Smooth muscle cell (in vitro differentiated cells): ENCODE measurements around the gene LRMDA. TPM values are rescaled to one million over a fixed set of nuclear protein-coding genes. Genes with fewer than 3 reads are reported as not detected.

Experiments
- DNase-seq: peaks from one replicate; lab custom pipeline; 2025; ENCODE audit not compliant: unreplicated experiment; lab: John Stamatoyannopoulos, UW
- H2AFZ ChIP-seq: fragments of 200-600 bp; sonication (generic); 2 replicates; pipeline ENCODE4 v1.6.0; 2016; ENCODE audit warnings: antibody characterized with exemption, low read depth, mild to moderate bottlenecking
- H3F3A ChIP-seq: fragments of 200-600 bp; sonication (generic); 2 replicates; pipeline ENCODE4 v1.6.0; 2017; ENCODE audit warnings: antibody characterized with exemption, low read depth
- H3K27ac ChIP-seq: fragments of 200-600 bp; sonication (generic); 2 replicates; pipeline ENCODE4 v1.5.1; 2016; ENCODE audit warnings: low read depth, mild to moderate bottlenecking
- H3K27me3 ChIP-seq: fragments of 200-600 bp; sonication (generic); 2 replicates; pipeline ENCODE4 v1.6.1; 2016; ENCODE audit warnings: low read depth, mild to moderate bottlenecking
- H3K36me3 ChIP-seq: fragments of 200-600 bp; sonication (generic); 2 replicates; pipeline ENCODE4 v1.5.1; 2016; ENCODE audit warnings: low read depth
- H3K4me1 ChIP-seq: fragments of 200-600 bp; sonication (generic); 2 replicates; pipeline ENCODE4 v1.5.1; 2016; ENCODE audit warnings: low read depth
- H3K4me2 ChIP-seq: fragments of 200-600 bp; sonication (generic); 2 replicates; pipeline ENCODE4 v1.6.0; 2016; ENCODE audit warnings: mild to moderate bottlenecking
- H3K4me3 ChIP-seq: fragments of 200-600 bp; sonication (generic); 2 replicates; pipeline ENCODE4 v1.5.1; 2016; ENCODE audit warnings: mild to moderate bottlenecking
- H3K79me2 ChIP-seq: fragments of 200-600 bp; sonication (generic); 2 replicates; pipeline ENCODE4 v1.6.0; 2016; ENCODE audit warnings: low read depth, mild to moderate bottlenecking
- H3K9ac ChIP-seq: fragments of 200-600 bp; sonication (generic); 2 replicates; pipeline ENCODE4 v1.6.0; 2016; ENCODE audit warnings: low read depth
- H3K9me3 ChIP-seq: fragments of 200-600 bp; sonication (generic); replicated peaks from 2 replicates; pipeline ENCODE4 v1.5.1; 2016; ENCODE audit warnings: low read depth
- H4K20me1 ChIP-seq: fragments of 200-600 bp; sonication (generic); 2 replicates; pipeline ENCODE4 v1.6.0; 2016; ENCODE audit warnings: low read depth
- CTCF ChIP-seq: fragments of 200-600 bp; sonication (generic); IDR thresholded peaks from 2 replicates; pipeline ENCODE4 v1.5.1; 2017; ENCODE audit warnings: borderline replicate concordance, mild to moderate bottlenecking, antibody characterized with exemption; ENCODE audit not compliant: insufficient read depth, poor library complexity, severe bottlenecking
- WGBS: methylation state at CpG from one replicate; pipeline ENCODE4 v1.1.7; 2016; ENCODE audit warnings: low lambda C conversion rate; 5-methylcytosine and 5-hydroxymethylcytosine counted together
- polyA plus RNA-seq: library from polyadenylated mRNA; unstranded; fragments of >200 nt; fragmentation: Nextera tagmentation; extraction: Ambion mirVana; gene quantifications from 2 replicates; pipeline ENCODE4 v1.2.1, GENCODE V29; 2016
- total RNA-seq: library from RNA; depleted of rRNA; stranded (reverse); fragments of >200 nt; gene quantifications from 2 replicates; pipeline ENCODE4 v1.2.3, GENCODE V29; 2014

The LRMDA gene
- total and polyA plus RNA-seq, 2 experiments from 2014 or later = 1.5 to 1.6 TPM

GRCh38 chr10:75632805-75633462 lies 201.5 kb downstream of the LRMDA start:
- DNase-seq = no peak
- Histone ChIP-seq H2AFZ (no peak overlapping the region), H3K9me3 (no peaks in the 10 kb centered on the region), H3K4me1 (no peaks in the 10 kb centered on the region), H3K27me3 (peaks cover 17% of the 10 kb centered on the region), H3K4me2 (no peak overlapping the region), H3F3A (no peaks in the 10 kb centered on the region), H3K9ac (no peak overlapping the region), H3K27ac (no peak overlapping the region), H3K36me3 (no peaks in the 10 kb centered on the region), H3K4me3 (no peak overlapping the region), H3K79me2 (no peaks in the 10 kb centered on the region), H4K20me1 (no peaks in the 10 kb centered on the region)
- WGBS = 62% methylated on average over 8 of the region's 8 CpGs
- no peak for TF ChIP-seq CTCF

GRCh38 chr10:75633568-75633967 lies 202.1 kb downstream of the LRMDA start:
- no peaks in the 10 kb centered on the region for H3F3A ChIP-seq
- 88% methylated on average over 2 of the region's 2 CpGs for WGBS
- H3K9me3 ChIP-seq = no peaks in the 10 kb centered on the region
- H4K20me1 ChIP-seq = no peaks in the 10 kb centered on the region
- H3K27me3 ChIP-seq = peaks cover 19% of the 10 kb centered on the region
- DNase-seq = no peak
- no peak for TF ChIP-seq CTCF
- H3K4me3 ChIP-seq = no peak overlapping the region
- H3K36me3 ChIP-seq = no peaks in the 10 kb centered on the region
- H3K9ac ChIP-seq = no peak overlapping the region
- H3K27ac ChIP-seq = no peak overlapping the region
- H2AFZ ChIP-seq = no peak overlapping the region
- no peaks in the 10 kb centered on the region for H3K4me1 ChIP-seq
- H3K4me2 ChIP-seq = no peak overlapping the region
- no peaks in the 10 kb centered on the region for H3K79me2 ChIP-seq

GRCh38 chr10:75634947-75635346 lies 203.5 kb downstream of the LRMDA start:
- WGBS = 90% methylated on average over 2 of the region's 2 CpGs
- peaks cover 19% of the 10 kb centered on the region for H3K27me3 ChIP-seq
- no peak overlapping the region for H3K9ac ChIP-seq
- no peak for DNase-seq
- H3K79me2 ChIP-seq = no peaks in the 10 kb centered on the region
- no peak for TF ChIP-seq CTCF
- H3F3A ChIP-seq = no peaks in the 10 kb centered on the region
- no peak overlapping the region for H3K4me3 ChIP-seq
- no peaks in the 10 kb centered on the region for H3K9me3 ChIP-seq
- H4K20me1 ChIP-seq = no peaks in the 10 kb centered on the region
- no peaks in the 10 kb centered on the region for H3K36me3 ChIP-seq
- no peak overlapping the region for H3K27ac ChIP-seq
- H3K4me2 ChIP-seq = no peak overlapping the region
- H3K4me1 ChIP-seq = no peaks in the 10 kb centered on the region
- H2AFZ ChIP-seq = no peak overlapping the region

GRCh38 chr10:75638752-75639151 lies 207.3 kb downstream of the LRMDA start:
- no peak overlapping the region for H3K9ac ChIP-seq
- WGBS = 90% methylated on average over 2 of the region's 2 CpGs
- no peaks in the 10 kb centered on the region for H3K36me3 ChIP-seq
- no peaks in the 10 kb centered on the region for H3K4me1 ChIP-seq
- peaks cover 27% of the 10 kb centered on the region for H3K27me3 ChIP-seq
- H3K4me2 ChIP-seq = no peak overlapping the region
- H3K9me3 ChIP-seq = no peaks in the 10 kb centered on the region
- H4K20me1 ChIP-seq = no peaks in the 10 kb centered on the region
- no peaks in the 10 kb centered on the region for H3K79me2 ChIP-seq
- no peak overlapping the region for H3K4me3 ChIP-seq
- no peak for TF ChIP-seq CTCF
- no peak for DNase-seq
- H3F3A ChIP-seq = no peaks in the 10 kb centered on the region
- no peak overlapping the region for H3K27ac ChIP-seq
- H2AFZ ChIP-seq = no peak overlapping the region
